ENCODE results near the gene SLX4. TPM values are rescaled to one million over a fixed set of nuclear protein-coding genes. Genes with fewer than 3 reads are reported as not detected.

The SLX4 gene
- total and polyA plus RNA-seq, 9 of the 15 experiments (the other 6 are each of a cell fraction or from before 2014, with no cell fraction given), result 0.29 to 7.9 (median 3.8) TPM

GRCh38 chr16:3589991-3590701 is 21.3 kb downstream of the SLX4 start:
- in situ Hi-C loops (cut with MboI) (no loop called here), intact Hi-C loops (cut with micrococcal nuclease) (no loop called here)
- Histone ChIP-seq H3K79me2 (ENCODE audit: control insufficient read depth, insufficient read depth, low read length) (no peaks in the 10 kb centered on the region), H3K9me3 (replicated peaks; ENCODE audit: control insufficient read depth, insufficient read depth, low read depth, low read length) (no peaks in the 10 kb centered on the region), H3K9me1 (ENCODE audit: control insufficient read depth, insufficient read depth, low read length) (peaks cover 4% of the 10 kb centered on the region), H2AFZ (ENCODE audit: low read depth, low read length) (peak overlapping the region; percentile 79), H3K36me3 (ENCODE audit: control insufficient read depth, insufficient read depth, low read length) (peaks cover 3% of the 10 kb centered on the region; the same call in 1 of the 3 replicates), H3K9ac (ENCODE audit: insufficient read depth in 1 of 2, low read depth in 2 of 2, low read length in 2 of 2) (peak overlapping the region; percentile 28 to 85; a peak in 2 of 4 replicates), H3K27ac (ENCODE audit: extremely low read depth, low read depth, low read length) (peak overlapping the region; percentile 52; the same call in 1 of the 3 replicates), H3K4me3 (no peak overlapping the region), H3K4me2 (ENCODE audit: insufficient read depth, low read length) (peak overlapping the region; percentile 24; the same call in 1 of the 2 replicates), H4K20me1 (replicated peaks; ENCODE audit: control insufficient read depth, insufficient read depth, low read length) (no peaks in the 10 kb centered on the region), H3K4me1 (replicated peaks in 1 of 2; ENCODE audit: control insufficient read depth in 2 of 2, insufficient read depth in 2 of 2, low read length in 2 of 2) (peaks cover 10 to 28% of the 10 kb centered on the region in 2 experiments; a peak in 4 of 5 replicates), H3K27me3 (ENCODE audit: control insufficient read depth in 2 of 2, insufficient read depth in 2 of 2, low read length in 2 of 2) (no peaks in the 10 kb centered on the region)
- POLR2A ChIA-PET, result no interaction called here
- 88% methylated on average over 24 of the region's 25 CpGs for WGBS (ENCODE audit: insufficient coverage, low coverage, missing lambda C conversion rate)
- ATAC-seq (no peak), DNase-seq (ENCODE audit: extremely low read depth in 1 of 4, low spot score in 3 of 4) (no peak), FAIRE-seq (no peak)
- no peak for TF ChIP-seq CSDE1 (IDR thresholded peaks at IDR 0.05)
- TF ChIP-seq ATF7 (IDR thresholded peaks at IDR 0.05), result peak; percentile 37; the same call in 1 of the 2 replicates
- no peak for TF ChIP-seq CBFA2T3 (IDR thresholded peaks at IDR 0.05)
- TF ChIP-seq POLR2AphosphoS5 (IDR thresholded peaks at IDR 0.05; ENCODE audit: control insufficient read depth, insufficient read depth, low read depth, low read length), result no peak
- TF ChIP-seq, protein P1, sequence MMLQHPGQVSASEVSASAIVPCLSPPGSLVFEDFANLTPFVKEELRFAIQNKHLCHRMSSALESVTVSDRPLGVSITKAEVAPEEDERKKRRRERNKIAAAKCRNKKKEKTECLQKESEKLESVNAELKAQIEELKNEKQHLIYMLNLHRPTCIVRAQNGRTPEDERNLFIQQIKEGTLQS (IDR thresholded peaks at IDR 0.05), result peak; percentile 48
- TF ChIP-seq, protein P1 (CRISPR knock-in tag; conservative IDR thresholded peaks at IDR 0.05), result no peak
- BruUV-seq (replicated peaks), result no TSS peak
- CTCF ChIA-PET (ENCODE audit: low intra/inter-chr PET ratio), result no interaction called here
